NCI-H146 treated with DMSO at 0.1 percent for 48 hours (cell line): ENCODE results near the gene FGF12.
"Not testable (repeated sequence)": the region's sequence is repeated elsewhere in the genome, so short reads cannot be mapped to it uniquely, and the experiment has no call there.

Experiments
- DNase-seq: peaks from one replicate; lab custom pipeline; 2025; ENCODE audit not compliant: unreplicated experiment; lab: John Stamatoyannopoulos, UW

Gene FGF12

DNA sequence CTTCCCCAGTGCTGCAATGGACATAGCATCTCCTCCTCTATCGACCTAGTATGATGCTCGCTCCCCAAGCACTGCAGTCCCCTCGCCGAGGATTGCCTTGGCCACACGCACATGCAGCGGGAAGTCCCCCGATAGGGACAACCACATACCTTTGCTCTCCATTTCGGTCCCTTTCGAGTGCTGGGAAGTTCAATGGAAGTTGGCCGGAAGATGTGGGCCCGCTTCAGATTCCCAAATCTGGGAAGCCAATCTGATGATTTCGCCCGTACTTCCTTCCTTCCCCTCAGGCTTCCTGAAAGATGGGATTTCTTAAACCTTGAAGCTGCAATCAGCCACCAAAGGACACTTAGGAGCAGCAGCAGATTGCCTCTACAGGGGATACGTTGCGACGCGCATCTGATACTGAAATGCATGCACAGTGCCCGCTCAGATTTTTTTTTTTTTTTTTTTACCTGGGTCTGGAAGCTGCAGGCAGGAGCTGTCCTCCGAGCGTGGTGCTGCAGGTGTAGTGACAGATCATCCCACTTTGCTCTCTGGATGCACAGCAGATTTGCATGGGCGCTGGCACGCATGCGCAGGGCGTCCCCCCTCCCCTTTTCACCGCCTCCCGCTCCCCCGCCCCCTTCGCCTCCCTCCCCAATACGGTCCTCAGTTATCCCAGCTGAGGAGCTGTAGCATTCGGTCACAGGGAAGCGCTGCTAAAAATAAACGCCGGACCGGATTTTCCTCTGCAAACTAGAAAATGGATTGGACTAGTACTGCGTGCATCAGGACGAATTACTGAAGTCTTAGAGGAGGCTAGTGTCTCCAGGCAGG is at the start of gene FGF12:
FGF12 (minus strand) TSS at position 510 of the 816 bp plus-strand sequence.
- DNase-seq = peak; percentile 60

DNA sequence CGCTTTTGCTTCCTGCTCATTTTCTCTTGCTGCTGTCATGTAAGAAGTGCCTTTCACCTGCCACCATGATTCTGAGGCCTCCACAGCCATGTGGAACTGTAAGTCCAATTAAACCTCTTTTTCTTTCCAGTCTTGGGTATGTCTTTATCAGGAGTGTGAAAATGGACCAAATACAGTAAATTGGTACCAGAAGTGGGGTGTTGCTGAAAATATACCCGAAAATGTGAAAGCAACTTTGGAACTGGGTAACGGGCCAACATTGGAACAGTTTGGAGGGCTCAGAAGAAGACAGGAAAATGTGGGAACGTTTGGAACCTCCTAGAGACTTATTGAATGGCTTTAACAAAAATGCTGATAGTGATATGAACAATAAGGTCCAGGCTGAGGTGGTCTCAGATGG is 47.0 kb upstream of the FGF12 start:
- not testable (repeated sequence) for DNase-seq

DNA sequence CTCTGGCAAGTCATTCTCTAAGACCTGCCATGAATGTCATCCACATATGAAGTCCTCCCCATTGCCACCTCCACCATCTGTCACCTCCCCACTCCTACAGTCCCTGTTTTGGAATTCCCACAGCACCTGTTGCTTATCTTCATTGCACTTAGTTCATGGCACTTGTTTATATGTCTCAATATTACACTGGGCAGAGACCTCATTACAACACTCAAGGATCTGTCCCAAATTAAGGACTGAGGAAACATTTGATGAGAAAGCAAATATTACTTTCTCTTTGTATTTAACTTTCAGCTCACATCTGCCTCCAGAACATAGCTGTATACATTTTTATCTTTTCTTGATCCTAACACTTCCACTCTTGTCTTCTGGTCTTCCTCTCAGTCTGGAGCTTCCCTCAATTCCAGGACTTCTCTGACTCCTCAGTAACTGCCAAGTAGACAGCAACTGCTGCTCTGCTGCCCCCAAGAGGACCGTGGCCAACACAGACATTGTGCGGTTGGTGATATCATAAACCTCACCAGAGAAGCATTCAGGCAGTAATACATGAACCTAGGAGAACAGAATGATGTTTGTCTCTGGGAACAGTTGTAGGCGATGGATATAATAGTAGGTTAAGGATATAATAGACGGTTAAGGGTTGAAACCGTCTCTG is 45.0 kb upstream of the FGF12 start:
- DNase-seq = no peak

DNA sequence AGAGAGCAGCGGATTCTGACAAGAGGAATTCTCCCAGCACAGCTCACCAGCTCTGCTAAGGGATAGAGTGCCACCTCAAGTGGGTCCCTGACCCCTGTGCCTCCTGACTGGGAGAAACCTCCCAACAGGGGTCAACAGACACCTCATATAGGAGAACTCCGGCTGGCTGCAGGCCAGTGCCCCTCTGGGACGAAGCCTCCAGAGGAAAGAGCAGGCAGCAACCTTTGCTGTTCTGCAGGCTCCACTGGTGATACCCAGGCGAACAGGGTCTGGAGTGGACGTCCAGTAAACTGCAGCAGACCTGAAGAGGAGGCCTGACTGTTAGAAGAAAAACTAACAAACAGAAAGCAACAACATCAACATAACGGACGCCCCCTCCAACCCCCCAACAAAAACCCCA is 31.3 kb upstream of the FGF12 start:
- DNase-seq = no peak

DNA sequence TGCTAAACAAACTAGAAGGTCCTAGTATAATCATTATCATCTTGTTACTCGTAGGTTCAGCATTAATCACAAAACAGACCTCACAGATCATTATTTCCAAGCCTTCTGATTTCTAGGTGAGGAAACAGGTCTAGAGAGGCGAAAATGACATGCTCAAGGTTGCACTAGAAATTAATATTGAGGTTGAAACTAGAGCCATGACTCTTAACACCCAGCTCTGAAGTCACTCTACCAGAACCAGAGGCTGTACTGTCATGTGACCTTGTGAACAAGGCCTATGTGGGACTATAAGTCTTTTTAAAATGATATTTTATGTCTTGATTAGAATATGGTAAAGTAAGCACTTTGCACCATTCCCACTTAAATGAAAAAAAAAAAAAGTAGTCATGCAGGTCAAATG is 23.8 kb upstream of the FGF12 start:
- DNase-seq = no peak

DNA sequence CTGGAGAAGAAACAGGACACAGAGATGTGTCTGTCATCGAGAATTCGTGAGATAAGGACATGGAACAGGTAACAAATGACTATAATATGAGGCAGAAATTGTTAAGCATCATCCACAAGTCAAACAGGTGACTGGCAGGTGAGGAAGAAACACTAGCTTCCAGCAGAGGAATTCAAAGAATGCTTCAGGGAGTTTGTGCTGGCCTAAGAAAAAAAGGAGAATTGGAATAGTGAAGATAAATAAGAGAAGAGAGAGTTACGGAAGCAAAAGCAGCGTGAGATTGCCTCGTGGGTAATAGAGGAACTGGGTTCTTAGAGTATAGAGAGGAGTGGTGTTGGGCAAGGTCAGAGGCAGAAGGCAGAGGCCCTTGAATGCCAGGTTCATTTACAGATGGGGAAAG is 22.9 kb upstream of the FGF12 start:
- DNase-seq = no peak

DNA sequence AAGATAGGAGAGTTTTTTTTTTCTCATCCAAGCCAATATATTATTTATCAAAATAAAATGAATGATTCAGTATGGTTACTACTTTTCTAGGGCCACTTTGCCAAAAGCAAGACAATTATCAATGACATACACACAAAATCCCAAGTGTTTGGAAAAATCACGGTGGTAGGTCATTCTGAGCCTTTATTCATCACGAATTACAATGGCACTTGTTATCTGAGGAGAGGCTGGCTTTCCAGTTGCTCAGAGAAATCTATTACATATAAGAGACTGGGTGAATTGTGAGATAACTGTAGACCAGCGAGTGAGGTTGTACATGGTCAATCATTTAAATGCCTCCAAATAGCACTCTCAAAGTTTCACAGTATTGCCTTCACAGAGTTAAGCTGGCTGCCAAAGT is 20.4 kb upstream of the FGF12 start:
- no peak for DNase-seq

DNA sequence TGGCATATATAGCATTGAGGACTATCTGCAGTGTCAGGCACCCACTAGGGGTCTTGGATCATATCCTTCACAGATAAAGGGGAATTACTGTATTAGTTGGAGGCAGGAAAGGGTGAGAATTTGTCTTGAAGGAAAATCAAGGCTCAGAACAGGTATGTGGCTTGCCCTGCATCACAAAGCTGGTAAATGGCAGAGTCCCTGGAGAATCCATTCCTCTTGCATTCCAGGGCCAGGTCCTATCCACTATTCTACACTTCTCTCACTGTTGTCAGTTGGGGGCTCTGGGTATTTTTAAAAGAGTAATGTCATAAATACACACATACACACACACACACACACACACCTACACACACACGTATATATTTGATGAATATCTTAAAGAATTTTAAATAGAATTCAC is 19.8 kb upstream of the FGF12 start:
- no peak for DNase-seq

DNA sequence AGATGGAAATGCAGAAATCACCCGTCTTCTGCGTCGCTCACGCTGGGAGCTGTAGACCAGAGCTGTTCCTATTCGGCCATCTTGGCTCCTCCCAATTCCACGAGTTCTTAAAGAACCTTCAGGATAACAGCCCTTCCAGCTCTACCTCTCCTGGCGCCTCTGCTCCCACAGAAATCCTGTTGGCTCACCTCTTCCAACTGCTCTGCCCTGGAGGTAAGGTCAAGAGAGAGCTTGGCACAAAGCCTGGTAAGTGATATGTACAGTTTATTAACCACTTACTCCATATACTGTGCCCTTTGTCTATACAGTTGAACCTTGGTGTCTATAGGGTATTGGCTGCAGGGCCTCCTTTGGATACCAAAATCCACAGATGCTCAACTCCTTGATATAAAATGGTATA is 17.8 kb upstream of the FGF12 start:
- DNase-seq = no peak

DNA sequence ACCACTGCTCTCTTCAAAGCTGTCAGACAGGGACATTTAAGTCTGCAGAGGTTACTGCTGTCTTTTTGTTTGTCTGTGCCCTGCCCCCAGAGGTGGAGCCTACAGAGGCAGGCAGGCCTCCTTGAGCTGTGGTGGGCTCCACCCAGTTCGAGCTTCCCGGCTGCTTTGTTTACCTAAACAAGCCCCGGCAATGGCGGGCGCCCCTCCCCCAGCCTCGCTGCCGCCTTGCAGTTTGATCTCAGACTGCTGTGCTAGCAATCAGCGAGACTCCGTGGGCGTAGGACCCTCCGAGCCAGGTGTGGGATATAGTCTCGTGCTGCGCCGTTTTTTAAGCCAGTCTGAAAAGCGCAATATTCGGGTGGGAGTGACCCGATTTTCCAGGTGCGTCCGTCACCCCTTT is 17.3 kb upstream of the FGF12 start:
- not testable (repeated sequence) for DNase-seq

DNA sequence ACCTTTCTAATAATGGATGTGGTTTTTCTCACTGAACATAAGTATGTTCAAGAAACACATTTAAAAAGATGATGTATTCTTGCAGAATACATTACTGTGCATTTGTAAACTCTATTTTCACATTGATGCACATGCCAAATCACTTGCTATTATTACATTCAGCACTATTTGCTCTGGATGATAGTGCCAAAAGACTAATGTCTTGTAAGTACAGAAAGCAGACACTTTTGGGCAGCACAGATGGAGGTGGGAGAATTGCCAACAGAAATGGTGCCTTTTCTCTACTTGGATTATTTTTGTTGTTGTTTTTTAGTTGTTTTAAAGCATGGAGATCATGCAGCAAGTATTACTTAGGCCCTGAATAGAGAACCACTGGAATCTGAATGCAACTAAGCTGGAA is 10.2 kb upstream of the FGF12 start:
- no peak for DNase-seq

DNA sequence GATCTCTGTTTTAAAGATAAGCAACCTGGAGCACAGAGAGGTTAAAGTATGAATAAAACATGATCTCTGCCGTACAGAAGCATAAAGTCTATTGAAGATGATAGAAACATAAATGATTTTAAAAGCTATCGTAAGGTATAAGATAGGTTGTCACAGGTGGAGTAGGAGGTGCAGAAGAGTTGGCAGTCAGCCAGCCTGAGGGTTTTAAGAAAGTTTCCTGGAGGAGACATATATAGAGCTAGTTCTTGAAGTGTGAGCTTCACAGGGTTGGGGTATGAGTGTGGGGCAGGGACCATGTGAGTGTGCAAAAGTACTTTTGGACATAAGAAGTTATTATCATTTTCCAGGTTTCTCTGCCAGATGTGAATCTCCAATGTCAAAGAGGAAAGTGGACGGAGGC is 3.9 kb upstream of the FGF12 start:
- DNase-seq = no peak

DNA sequence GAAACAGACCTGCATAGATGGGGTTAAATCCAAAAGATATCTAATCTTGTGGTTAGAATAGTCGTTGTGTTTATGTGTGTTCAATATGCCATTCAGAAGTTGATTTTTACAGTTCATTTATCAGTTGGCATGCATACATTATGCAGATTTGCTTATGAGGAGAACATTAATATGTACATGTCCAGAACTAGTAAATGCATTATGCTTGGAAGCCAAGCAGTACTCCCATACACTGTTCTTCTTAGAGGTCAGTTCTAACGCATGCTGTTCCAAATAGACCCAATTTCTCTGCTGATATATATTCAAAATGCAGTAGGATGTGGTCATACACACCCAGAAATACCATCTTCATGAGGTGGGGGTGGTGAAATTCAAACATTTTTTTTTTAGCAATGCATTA is 956 bp downstream of the FGF12 start:
- DNase-seq = no peak

DNA sequence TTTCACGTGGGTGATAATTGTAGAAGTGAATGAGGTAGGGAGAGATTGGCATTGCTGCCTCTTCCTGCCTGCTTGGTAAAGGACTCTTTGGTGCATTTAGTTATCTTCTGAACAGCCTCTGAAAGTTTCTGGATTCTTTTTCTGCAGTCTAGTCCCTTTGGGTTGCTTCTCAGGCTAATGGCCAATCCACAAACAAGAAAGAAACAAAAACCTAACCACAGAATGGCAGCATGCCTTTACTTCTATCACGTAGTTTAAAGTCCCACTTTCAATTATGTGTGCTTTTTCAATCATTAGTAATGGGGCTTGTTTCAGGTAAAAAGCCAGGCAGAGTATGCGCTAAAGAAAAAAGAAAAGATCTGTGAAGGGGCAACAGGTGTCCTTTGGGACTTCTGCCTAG is 7.4 kb downstream of the FGF12 start:
- no peak for DNase-seq

DNA sequence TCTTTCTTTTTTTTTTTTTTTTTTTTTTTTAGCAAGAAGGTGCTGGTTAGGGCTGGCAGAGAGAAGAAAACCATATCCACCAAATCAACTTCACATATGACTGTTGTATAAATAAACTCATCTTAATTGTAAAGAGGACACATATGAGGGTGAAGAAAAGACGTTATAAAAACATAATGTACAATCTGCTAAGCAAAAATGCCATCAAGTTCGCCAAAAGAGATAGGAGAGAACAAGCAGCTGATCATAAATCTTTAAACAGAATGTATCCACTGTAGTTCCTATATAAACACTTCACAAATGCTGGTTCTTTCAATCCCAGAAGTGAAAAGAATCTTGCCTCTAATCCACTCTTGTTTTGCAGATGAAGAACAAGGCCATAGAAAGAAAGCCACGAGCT is 9.2 kb downstream of the FGF12 start:
- DNase-seq = no peak

DNA sequence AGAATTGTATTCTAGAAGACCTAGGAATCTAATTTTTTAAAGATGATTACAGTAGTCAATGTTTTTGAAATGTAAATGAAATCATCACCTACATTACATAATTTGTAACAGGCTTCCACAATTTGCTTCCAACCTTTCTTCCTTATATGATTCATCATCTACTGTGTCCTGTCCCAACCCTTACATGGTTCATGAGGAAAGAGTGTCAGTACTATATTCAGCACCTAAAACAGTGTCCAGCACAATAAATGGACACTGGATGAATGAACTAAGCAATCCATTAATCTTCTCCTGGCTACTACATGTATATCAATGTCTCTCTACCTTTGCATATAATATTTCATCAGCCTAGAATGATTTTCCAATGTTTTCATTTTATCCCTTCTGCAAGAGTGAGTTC is 12.2 kb downstream of the FGF12 start:
- no peak for DNase-seq

DNA sequence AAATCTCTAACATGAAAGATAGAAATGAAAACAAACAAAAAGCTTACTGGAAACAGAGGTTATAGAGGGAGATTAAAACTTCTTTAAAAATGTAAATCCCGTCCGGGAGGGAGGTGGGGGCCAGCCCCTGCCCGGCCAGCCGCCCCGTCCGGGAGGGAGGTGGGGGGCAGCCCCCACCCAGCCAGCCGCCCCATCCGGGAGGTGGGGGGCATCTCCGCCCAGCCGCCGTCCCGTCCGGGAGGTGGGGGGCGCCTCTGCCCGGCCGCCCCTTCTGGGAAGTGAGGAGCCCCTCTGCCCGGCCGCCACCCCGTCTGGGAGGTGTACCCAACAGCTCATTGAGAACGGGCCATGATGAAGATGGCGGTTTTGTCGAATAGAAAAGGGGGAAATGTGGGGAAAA is 16.2 kb downstream of the FGF12 start:
- not testable (repeated sequence) for DNase-seq

DNA sequence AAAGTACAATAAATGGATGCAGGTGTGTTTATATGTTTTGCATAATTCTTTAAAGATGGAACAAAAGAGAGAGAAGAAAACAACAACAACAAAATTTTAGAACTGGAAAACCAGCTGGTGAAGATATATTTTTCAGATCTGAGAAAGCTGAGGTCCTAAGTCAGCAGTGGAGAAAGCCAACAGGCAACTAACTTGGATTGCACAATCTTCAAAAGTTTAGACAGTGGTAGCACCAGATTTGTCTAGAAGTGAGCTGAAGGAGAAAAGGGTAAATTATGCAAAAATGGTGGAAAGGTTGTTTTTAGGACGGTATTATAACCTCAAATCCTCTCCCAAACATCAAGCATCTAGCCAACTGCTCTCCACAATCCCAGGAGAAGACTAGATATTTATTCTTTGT is 17.0 kb downstream of the FGF12 start:
- no peak for DNase-seq

DNA sequence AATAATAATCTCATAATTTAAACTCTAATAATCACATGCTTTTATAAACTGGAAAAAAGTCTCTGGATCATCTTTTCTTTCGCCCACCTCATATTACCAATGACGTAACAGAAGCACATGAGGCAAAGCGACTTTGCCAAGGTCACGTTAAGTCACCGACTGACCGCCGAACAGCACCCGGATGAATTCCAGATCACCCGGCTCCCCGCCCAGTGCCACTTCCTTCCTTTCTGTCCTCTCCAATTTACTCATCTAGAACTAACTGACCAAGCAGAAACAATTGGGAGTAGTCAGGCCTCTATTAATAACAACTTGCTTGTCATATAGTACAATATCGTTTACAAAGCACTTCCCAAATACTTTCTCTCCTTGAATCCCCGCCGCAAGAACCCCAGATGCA is 21.1 kb downstream of the FGF12 start:
- DNase-seq = no peak

DNA sequence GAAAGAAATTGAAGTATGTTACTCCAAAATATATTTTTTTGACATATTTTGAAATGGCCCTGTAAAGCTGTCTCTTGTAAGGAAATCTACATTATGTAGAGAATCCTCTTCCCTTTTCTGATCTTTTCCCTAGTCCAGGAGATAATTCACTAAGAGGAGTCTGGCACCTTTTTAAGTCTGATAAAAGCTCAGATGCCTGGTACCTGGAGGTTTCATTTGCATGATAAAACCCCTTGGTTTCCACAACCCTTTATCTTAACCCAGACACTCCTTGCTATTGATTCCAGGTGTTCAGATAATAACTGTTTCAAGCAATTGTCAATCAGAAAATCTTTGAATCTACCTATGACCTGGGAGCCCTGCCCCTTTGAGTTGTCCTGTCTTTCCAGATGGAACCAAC is 26.5 kb downstream of the FGF12 start:
- DNase-seq = no peak

DNA sequence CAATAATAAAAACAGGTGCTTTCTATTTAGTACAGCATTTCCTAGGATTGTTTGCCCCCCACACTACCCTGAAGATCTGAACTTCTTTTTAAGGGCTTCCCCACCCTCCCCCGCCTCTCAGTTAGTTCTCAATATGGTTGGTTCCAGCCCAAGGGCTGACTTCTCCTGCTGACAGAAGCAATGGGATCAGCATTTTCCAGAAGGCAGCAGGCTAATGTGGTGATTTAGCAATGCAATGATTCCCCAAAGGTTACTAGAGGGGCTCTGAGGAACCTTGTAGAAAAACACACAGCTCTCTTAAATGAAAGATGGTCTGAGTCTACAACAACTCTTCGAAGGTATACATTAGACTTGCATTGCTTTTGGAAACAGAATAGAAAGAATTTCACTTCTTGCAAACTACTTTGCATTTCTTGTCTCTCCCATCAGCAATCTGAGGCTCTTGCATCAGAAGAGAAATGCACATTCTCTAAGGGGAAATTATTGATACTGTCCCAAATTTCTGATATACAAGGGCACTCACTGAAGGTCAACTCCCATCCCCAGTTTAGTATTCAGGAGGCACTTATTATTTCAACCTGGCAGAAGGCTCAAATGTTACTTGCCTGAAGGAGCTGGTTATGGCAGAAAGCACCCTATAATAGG is 30.3 kb downstream of the FGF12 start:
- DNase-seq = no peak

DNA sequence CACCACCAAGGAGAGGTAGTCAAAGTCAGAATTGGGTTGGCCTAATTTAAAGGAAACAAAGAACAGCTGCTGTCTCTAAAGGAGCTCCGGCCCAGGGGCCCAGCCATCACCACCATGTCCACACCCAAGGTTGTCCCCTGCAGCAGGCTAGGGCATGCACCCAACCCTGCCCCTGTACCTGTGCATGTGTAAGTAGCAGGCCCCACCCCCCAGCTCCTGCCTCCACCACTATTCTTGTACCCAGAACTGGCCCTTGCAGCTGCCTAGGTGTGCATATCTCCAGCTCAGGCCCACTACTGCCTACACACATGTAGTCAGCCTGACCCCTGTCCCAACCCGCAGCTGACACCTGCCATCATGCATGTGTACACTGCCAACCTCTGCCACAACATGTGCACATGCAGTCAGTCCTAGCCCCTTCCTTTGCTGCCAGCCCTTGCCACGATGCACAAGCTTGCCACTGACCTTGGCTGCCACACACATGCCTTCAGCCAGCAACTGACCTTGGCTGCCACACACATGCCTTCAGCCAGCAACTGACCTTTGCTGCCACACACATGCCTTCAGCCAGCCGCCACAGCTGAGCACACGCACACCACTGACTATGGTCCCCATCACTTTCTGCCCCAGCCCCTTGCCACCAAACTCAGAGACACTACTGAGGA is 39.7 kb downstream of the FGF12 start:
- no peak for DNase-seq
